ENCODE results near the gene EBF3. TPM values are rescaled to one million over a fixed set of nuclear protein-coding genes. Genes with fewer than 3 reads are reported as not detected.
A peak's percentile ranks its signal among the peaks of the same experiment; 100 is the strongest.

EBF3 gene
- total RNA-seq, 1 donor, result 14.7 TPM

- no peak for DNase-seq (ENCODE audit: low read depth)
- H3K4me3 ChIP-seq (ENCODE audit: low read depth, low read length), result peak overlapping the region; percentile 16
Measured at GRCh38 chr10:129945526-129945925, 18.5 kb downstream of the EBF3 start.

GRCh38 chr10:129945064-129945463, 19.0 kb downstream of the EBF3 start:
- TF ChIP-seq CTCF (IDR thresholded peaks at IDR 0.05; ENCODE audit: insufficient read depth, low read length), result no peak
- H3K4me3 ChIP-seq (ENCODE audit: low read depth, low read length), result peak overlapping the region; percentile 16
- no peak for DNase-seq (ENCODE audit: low read depth)

More at GRCh38 chr10:129945526-129945925, 18.5 kb downstream of the EBF3 start:
- TF ChIP-seq CTCF (IDR thresholded peaks at IDR 0.05; ENCODE audit: insufficient read depth, low read length), result no peak

GRCh38 chr10:129944456-129944855, 19.6 kb downstream of the EBF3 start:
- no peak overlapping the region for H3K4me3 ChIP-seq (ENCODE audit: low read depth, low read length)
- DNase-seq (ENCODE audit: low read depth), result no peak
- no peak for TF ChIP-seq CTCF (IDR thresholded peaks at IDR 0.05; ENCODE audit: insufficient read depth, low read length)

GRCh38 chr10:129942936-129943715, 20.9 kb downstream of the EBF3 start:
- peak; percentile 83 for DNase-seq (ENCODE audit: low read depth)
- TF ChIP-seq CTCF (IDR thresholded peaks at IDR 0.05; ENCODE audit: insufficient read depth, low read length), result no peak
- no peak overlapping the region for H3K4me3 ChIP-seq (ENCODE audit: low read depth, low read length)

- H3K4me3 ChIP-seq (ENCODE audit: low read depth, low read length), result no peak overlapping the region
- TF ChIP-seq CTCF (IDR thresholded peaks at IDR 0.05; ENCODE audit: insufficient read depth, low read length), result no peak
- no peak for DNase-seq (ENCODE audit: low read depth)
Measured at GRCh38 chr10:129942391-129942790, 21.7 kb downstream of the EBF3 start.

GRCh38 chr10:129942019-129942277, 22.1 kb downstream of the EBF3 start:
- no peak for DNase-seq (ENCODE audit: low read depth)
- no peak for TF ChIP-seq CTCF (IDR thresholded peaks at IDR 0.05; ENCODE audit: insufficient read depth, low read length)
- H3K4me3 ChIP-seq (ENCODE audit: low read depth, low read length), result no peak overlapping the region

Measured in fibroblast of the aortic adventitia (primary cell).